A673 (cell line): ENCODE results near the gene GRK4.

Experiments used
- CTCF ChIP-seq: fragments of 300-800, 200-600 bp; sonication (generic); conservative IDR thresholded peaks from 2 replicates; pipeline ENCODE4 v1.5.1; 2017; ENCODE audit warnings: low read depth, mild to moderate bottlenecking, antibody characterized with exemption, low read length, moderate library complexity, mixed read lengths
- EZH2 ChIP-seq: fragments of 200-600 bp; sonication (generic); IDR thresholded peaks from 2 replicates; pipeline ENCODE4 v1.6.1; 2017; ENCODE audit warnings: borderline replicate concordance, low read depth, mild to moderate bottlenecking, mixed read lengths, antibody characterized with exemption, low read length; ENCODE audit not compliant: poor library complexity, severe bottlenecking

GRCh38 chr4:2930135-2930757 is 33.1 kb upstream of the GRK4 start:
- TF ChIP-seq CTCF = no peak
- no peak for TF ChIP-seq EZH2
